GM10248 (cell line): Measurements from ENCODE around the gene TIMP2.

ENCODE experiments used
- CTCF ChIA-PET: fragments of 300-600 bp; sonication (Branson Sonifier 250); formaldehyde crosslinking; extraction: SDS; loops from one replicate; lab custom pipeline; 2021; ENCODE audit warnings: antibody characterized with exemption; lab: Yijun Ruan, JAX
- POLR2A ChIA-PET: fragments of 350-650 bp; sonication (Branson Sonifier 250); formaldehyde crosslinking; extraction: SDS; loops from one replicate; lab custom pipeline; 2020; ENCODE audit warnings: antibody characterized with exemption; lab: Yijun Ruan, JAX
- DNase-seq: peaks from one replicate; pipeline ENCODE4 v3.0.0; 2012; ENCODE audit errors: extremely low spot score
- CTCF ChIP-seq: IDR thresholded peaks from 2 replicates; pipeline ENCODE4 v1.5.1; 2012; ENCODE audit warnings: mild to moderate bottlenecking, low read depth; ENCODE audit errors: extremely low read depth, missing control alignments, control extremely low read depth

The TIMP2 gene

GRCh38 chr17:78844301-78845005 is 80.7 kb downstream of the TIMP2 start:
- ChIA-PET POLR2A (no interaction called here), CTCF (interaction anchor here (1.4 kb wide), 2 partner anchors 8 to 21 kb away, joined by 4 read pairs; no protein-coding TSS in a partner anchor)
- TF ChIP-seq CTCF = no peak
- DNase-seq = no peak

GRCh38 chr17:78842881-78843565 is 82.2 kb downstream of the TIMP2 start:
- POLR2A ChIA-PET = no interaction called here
- peak; percentile 70 for DNase-seq
- CTCF ChIA-PET = interaction anchor here (0.8 to 1.7 kb wide), 4 partner anchors 9 to 129 kb away, joined by 3 to 4 read pairs (median 4); no protein-coding TSS in a partner anchor
- peak; percentile 62 for TF ChIP-seq CTCF

- DNase-seq = peak; percentile 99
- ChIA-PET POLR2A (no interaction called here), CTCF (interaction anchor here (1.2 kb wide), 1 partner anchor 9 kb away, joined by 3 read pairs; no protein-coding TSS in a partner anchor)
- no peak for TF ChIP-seq CTCF
Measured at GRCh38 chr17:78840780-78841611, 84.2 kb downstream of the TIMP2 start, which contains the start of gene USP36. TSS of gene USP36 (minus strand) at chr17:78840814. CDS start at chr17:78836363, 4,451 bp downstream.

- TF ChIP-seq CTCF = no peak
- CTCF ChIA-PET = interaction anchor here (1.2 kb wide), 1 partner anchor 9 kb away, joined by 3 read pairs; no protein-coding TSS in a partner anchor
Measured at GRCh38 chr17:78840530-78840779, 84.7 kb downstream of the TIMP2 start.

GRCh38 chr17:78839762-78840529 is 85.2 kb downstream of the TIMP2 start:
- TF ChIP-seq CTCF = no peak
- CTCF ChIA-PET = interaction anchor here (1.2 kb wide), 1 partner anchor 8 kb away, joined by 3 read pairs; no protein-coding TSS in a partner anchor
- POLR2A ChIA-PET = no interaction called here
- DNase-seq = peak; percentile 49

More at GRCh38 chr17:78840530-78840779, 84.7 kb downstream of the TIMP2 start:
- POLR2A ChIA-PET = no interaction called here
- DNase-seq = no peak
